HuH-7.5 (cell line): ENCODE results near the gene CCDC92B.
"Not testable (repeated sequence)": the region's sequence is repeated elsewhere in the genome, so short reads cannot be mapped to it uniquely, and the experiment has no call there.

Source experiments
- DNase-seq: peaks from one replicate; pipeline ENCODE4 v3.0.0; 2011; ENCODE audit warnings: low spot score

Gene CCDC92B

DNA sequence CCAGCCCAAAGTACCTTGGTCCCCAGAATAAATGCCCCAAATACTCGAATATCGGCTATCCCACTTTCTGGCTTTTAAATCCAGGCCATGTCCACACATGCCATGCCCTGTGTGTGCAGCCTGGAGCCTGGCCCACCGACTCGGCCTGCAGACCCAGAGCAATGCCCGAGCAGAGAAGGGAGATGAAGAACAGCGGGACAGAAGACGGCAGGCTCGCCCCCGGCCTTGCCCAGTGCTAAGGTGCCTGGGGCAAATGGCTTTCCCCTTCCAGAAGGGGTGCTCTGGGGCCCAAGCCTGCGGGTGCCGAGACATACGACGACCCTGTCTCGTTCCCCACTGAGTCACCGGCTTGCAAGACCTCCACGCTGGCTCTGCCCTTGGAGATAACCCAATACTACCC, 45.8 kb downstream of the CCDC92B start:
- DNase-seq: no peak

DNA sequence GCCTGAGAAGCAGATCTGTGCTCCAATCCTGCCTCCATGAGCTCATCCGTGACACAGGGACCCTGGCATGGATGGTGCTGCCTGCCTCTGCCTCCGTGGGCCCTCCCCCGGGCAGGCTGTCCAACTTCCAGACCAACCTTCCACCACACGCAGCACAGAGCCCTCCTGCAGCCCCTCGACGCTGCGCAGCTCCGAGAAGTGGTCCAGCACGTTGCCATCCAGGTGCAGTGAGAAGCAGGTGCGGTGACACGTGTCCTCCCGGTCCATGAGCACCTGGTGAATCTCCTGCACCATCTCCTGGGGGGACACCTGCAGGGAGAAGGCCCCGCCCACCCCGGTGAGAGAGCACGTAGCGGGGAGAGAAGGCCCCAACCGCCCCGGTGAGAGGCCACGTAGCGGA, 46.3 kb downstream of the CCDC92B start:
- no peak for DNase-seq

DNA sequence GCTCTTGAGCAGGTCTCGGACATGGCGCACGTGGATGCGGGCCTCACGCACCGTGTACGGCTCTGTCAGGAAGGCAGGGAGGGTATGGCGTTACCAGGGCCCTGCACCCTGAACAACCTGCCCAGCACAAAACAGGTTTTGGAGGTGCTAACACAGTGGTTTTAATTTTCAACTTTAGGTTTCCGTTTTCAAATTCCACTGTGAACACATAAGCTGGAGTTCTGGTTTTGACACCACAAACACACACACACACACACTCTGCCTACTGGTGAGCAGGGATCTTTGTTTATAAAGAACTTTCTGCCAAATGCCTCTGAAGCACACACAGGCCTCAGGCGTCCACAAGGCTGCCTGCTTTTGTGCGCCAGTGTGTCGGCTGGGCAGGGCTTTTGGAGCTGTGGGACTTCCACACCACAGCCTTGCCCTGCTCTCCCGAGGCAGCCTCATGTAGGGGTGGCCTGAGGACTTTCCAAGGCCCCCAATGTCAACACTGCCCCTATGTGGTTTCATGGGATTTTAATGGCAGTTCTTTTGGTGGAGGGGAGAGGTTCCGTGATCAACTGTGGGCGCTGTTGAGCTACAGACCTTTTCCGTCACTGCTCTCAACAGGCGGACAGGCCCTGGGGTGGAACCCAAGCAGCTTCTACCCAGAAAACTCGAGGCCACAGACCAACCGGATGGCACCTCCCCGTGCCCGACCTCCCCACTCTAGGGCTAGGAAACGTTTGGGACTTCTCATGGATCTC, 47.3 kb downstream of the CCDC92B start:
- no peak for DNase-seq

DNA sequence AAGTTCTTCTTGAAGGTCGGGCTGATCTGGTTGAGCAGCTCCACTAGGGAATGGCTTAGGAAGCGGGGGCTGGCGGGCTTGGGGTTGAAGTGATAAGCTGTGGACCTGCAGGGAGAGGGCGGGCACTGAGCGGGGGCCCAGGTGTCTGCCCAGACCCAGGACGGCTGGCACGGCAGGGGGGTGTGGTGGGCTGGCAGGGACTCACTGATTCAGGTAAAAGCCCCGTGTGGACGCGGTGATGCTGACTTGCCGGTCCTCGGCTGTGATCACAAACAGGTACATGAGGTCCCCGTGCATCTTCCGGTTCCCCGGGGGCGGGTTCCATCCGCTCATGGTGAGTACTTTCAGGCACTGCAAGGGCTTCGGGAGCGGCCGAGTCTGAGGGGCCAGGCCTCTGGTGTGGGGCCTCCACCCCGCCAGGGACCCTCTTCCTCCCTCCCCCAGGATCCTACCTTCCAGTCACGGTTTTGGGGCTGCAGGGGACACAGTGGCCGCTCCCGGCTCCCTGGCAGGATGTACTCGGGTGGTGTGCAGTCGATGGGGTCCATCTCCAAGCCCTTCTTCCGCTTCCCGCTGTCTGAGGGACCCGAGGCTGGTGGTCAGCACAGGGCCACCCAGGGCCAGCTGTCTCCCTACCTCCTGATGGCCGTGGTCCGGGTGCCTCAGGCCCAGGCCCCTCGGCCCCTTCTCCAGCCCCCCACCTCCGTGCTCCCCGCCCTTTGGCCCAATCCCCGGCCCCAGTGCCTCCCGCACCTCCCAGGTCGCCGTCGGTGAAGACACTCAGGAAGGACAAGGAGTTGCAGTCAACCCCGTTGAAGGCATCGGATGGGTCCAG, 48.1 kb downstream of the CCDC92B start:
- DNase-seq: no peak

DNA sequence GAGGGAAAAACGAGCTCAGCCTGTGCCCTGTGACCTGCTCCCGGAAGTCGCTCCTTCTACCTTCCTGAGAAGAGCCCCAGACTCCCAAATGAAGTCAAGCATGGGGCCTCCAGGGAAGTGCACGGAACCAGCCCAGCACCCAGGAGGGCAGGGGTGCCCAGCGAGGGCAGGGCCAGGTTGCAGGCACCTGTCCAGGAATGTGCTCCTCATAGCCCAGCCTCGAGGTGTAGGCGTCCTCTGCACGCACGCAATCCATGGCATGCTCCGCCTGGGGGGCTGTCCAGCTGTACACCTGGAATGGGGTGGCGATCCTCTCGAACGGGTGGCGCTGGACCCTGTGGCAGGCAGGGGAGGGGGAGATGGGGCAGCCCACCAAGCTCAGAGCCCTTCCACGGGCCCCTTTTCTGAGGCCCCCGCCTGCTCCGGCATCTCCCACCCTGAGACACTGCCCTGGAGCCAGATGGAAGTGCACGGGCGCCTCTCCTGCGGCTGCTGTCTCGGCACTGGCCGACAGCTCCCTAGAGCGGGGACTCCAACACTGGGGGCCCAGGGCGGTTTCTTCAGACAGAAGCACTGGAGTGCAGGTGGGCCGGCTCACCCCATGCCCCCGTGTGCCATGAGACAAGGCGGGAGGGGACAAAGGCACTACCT, 48.8 kb downstream of the CCDC92B start:
- DNase-seq: no peak

DNA sequence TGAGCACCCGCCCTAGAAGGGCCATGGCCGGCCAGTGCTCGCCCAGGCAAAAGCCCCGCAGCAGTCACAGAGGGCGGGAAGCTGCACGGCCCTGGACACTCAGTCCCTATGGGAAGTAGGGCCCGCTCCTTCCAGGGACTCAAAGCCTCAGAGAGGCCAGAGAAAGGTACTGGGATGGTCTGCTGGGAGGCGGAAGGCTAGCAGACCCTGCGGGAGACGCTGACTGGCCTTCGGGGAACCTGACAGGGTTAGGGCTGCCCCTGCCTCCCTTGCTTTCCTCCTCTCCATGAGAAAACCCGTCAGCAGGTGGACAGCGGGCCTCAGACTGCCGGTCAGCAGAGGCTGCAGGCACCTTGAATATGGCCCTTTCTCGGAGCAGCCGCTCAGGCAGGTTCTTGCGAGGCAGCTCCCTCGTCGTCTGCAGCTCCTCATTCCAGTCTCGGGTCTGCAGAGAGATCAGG, 49.4 kb downstream of the CCDC92B start:
- DNase-seq: no peak

DNA sequence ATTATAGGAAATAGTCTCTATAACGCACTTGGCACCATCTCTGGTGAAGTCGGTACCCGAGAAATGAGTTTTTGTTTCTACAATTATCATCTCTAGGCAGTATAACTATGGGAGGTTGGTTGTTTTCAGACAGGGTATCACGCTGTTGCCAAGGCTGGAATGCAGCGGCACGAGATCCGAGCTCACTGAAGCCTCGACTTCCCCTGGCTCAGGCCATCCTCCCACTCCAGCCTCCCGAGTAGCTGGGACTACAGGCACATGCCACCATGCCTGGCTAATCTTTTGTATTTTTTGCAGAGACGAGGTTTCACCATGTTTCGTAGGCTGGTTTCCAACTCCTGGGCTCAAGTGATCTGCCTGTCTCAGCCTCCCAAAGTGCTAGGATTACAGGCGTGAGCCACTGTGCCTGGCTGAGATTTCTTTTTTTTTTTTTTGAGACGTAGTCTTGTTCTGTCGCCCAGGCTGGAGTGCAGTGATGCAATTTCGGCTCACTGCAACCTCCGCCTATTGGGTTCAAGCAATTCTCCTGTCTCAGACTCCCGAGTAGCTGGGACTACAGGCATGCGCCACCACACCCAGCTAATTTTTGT, 50.1 kb downstream of the CCDC92B start:
- DNase-seq: not testable (repeated sequence)

DNA sequence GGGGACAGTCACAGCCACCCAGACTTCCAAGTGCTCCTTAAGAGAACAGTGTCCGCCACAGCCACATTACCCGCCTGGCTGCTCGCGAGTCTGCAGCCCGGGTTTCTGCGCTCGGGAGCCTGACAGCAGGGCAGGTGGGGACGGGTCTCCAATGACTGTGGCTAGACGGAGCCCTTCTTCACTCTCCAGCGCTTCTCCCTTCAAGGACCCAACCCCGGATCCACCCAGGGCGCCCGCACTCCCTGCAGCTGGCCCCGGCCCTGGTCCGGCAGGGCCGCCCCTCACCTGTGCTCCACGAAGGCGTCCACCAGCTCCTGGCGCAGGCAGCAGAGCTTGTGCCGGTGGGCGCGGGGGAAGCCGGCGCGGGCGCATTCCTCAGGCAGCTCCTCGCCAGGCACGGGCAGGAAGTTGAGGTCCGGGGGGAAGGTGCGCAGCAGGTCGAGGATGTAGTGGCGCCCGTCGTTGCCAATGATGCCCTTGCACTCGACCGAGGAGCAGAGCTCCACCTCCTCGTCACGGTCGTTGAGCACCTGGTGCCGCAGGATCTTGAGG, 51.8 kb downstream of the CCDC92B start:
- DNase-seq: no peak

DNA sequence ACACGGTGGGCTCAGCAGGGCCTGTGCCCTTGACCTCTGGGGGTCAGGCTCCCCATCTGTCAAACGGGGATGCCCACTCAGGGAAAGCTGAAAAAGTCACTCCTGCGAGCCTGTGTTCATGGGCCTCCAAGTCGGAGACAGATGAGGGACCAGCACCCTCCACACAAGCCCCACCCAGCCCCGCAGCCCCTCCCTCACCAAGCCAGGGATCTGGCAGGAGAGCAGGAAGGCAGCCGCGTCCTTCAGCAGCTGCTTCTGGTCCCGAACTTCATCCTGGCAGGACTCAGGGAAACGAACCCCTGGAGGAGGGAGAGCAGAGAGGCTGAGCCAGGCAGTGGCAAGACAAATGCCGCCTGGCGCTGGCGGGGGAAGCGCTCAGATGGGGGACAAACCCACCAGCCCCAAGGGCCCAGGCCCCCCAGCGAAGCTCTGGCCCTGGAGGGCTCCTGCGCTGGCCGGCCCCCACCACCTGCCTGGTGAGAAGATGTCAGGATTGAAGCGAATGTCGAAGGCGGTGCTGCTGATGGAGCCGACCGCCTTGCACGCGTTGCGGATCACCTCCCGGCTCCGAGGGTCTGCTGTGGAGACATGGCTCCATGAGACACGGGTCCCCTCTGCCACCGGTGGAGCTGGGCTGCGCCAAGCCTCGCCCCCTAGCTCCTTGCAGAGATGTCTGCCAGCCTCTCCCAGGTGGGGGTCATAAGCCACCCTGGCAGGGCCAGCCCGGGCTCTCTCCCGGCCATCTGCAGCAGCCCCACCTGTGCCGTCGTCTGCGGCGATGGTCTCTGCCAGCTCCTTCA, 53.3 kb downstream of the CCDC92B start:
- no peak for DNase-seq

DNA sequence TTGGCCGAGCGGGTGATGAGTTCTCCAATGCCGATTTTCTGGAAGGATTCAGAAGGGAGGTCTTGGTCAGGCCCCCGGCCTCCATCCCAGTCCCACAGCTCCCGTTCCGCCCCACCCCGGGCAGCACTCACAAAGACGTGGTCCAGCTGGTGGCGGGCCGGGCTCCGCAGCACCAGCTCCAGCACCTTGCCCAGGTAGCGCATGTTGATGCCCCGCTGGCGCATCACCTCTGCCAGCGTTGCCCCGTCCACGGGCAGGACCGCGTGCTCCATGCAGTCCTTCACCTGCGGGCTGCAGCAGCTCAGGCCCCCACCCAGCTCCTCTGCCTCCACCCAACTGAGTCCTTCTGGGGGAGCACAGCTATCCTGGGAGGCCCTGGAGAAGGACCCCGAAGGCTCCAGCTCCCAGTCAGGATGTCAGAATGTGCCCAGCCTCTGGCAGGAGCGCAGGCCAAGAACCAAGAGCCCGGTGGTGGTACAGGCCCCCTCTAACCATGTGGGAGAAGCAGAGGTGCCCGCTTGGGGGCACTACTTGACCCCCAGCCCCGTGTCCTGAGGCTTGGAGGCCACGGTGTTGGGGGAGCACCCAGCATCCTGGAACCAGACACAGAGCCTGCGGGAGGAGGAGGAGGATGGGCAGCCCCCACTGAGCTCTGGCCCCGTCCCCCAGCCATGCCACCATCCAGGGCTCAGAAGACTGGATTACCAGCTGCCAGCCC, 54.0 kb downstream of the CCDC92B start:
- no peak for DNase-seq

DNA sequence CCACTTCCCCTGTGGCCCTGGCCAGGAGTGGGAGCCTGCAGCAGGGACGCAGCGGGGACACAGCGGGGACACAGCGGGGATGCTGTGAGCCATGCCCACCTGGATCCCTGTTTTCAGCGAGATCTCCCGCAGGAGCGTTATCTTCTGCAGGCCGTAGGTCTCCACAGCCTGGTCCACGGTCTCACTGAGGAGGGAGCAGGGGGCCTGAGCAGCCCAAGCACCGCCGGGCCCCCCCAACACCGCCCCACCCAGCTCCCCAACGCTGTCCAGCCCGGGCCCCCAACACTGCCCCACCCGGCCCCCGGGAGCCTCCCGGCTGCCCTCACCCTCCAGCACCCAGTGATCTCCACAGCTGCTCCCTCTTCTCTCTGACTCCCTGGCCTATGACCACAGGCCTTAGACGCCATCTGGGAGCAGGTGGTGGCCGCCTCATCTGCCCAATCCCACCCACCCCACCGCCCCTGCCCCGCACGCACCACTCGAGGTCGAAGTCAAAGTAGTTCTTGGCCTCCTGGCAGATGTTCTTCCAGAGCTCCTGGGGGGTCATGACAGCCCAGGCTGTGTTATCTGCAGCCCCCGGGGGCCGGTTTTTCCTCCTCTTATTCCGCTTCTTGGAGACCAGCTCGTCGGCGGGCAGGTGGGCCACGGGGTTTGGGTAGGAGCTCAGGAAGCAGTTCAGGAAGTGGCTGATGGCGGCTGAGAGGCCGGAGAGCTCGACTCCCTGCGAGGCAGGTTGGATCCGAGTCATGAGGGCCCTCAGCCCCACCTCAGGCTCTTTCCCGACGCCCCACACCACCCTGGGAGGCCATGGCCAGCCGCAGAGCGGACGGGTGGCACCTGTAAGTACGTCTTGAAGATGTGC, 54.8 kb downstream of the CCDC92B start:
- no peak for DNase-seq

DNA sequence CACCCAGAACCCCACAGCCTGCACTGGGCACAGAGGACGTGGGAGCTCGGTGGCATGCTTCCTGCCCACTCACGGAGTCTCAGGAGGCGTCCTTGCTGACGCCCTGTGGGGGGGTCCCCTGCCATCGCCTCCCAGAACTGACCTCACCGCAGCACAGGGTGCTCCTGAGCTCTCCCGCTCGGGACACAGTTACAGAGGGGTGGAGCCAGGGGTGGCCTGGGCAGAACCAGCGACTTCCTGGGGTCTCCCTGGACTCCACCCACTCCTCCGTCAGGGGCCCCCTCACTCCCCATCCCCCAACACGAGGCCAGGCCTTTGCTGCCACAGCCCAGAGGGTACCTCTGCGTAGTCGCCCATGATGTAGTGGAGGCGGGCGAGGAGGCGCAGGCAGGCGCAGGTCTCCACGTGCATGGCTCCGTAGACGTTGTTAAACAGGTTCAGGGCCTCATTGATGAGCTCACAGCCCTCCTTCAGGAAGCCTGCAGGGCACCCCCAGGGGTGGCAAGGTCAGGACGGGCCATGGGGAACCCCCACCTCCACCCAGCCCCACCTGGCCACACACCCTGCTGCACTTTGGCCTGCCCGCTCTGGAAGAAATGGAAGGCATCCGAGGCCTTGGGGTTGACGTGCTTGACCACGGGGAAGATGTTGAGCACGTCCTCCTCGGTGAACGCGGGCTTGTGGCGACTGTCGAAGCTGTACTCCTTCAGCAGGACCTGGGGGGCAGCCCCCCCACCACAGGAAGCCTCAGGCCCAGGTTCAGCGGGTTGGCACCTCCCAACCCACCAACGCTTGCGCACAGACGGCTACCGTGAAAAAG, 55.7 kb downstream of the CCDC92B start:
- DNase-seq: no peak

DNA sequence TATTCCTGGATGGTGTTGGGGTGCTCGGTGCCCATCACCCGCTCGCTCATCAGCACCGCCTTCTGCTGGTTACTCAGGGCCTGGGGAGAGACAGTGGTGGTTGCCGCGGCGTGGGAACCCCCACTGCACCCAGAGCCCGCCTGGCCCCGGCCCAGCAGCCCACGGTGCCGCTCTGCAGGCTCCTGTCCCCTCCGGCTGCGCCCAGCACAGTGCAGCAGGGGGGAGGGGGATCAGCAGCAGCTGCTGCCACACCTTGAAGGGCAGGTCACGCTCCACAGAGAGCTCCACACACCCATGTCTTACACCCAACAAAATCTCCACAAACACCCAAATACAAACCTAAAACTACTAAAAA, 56.7 kb downstream of the CCDC92B start:
- DNase-seq: no peak

DNA sequence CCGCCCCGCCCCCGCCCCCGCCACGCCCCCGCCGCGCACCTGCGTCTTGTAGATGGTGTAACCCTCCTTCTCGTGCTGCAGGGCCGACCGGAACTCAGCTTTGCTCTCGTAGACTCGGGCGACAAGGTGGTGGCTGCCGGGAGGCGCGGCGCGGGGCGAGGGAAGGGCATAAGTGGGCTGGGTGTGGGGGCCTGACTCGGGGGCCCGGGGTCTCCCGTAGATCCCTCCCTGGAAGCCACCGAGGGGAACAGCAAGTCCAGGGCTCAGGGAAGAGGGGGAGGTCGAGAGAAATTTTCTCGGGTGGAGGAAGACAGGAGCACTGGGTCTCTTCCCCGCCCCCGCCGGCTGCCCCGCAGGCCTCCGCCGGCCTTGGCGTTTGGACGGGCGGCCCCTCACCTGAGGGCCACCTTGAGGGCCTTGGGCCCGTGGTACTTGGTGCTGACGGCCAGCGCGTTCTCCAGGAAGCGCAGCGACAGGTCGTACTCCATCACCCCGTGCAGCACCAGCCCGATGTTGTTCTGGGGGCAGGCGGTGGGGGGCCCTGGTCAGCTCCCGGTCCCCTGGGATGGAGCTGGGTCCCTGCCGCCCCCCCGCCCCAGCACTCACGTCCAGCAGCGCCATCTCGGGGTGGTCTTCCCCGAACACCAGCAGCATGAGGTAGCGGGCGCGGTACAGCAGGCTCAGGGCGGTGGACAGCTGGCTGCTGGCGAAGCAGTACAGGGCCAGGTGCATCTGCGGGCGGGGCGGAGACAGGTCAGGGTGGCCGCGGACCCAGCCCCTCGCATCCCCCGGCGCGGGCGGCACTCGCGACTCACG, 57.3 kb downstream of the CCDC92B start:
- DNase-seq: no peak

DNA sequence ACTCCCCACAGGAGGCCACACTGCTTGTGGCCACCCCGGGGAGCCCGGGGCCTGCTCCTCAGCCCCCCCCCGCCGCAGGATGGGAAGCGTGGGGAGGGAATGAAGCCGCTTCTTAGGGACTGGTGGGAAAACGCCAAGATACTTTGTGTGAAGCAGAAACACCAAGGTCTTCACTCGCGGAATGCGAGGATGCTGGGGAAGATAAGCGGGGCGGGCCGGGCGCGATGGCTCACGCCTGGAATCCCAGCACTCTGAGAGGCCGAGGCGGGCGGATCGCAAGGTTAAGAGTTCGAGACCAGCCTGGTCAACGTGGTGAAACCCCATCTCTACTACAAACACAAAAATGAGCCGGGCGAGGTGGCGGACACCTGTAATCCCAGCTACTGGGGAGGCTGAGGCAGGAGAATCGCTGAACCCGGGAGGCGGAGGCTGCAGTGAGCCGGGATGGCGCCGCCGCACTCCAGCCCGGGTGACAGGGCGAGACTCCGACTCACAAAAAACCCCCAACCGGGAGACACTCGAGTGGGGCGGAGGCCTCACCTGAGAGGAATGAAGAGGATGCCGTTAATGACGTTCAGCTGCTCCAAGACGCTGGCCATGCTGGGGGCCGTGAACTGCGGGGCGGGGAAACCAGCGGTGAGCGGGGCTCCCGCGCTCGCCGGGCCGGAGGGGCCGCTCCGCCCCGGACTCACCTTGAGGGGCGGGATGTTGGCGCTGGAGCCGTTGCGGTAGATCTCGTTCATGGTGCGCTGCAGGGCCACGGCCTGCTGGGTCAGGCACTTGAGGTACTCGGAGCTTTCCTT, 58.2 kb downstream of the CCDC92B start:
- no peak for DNase-seq

DNA sequence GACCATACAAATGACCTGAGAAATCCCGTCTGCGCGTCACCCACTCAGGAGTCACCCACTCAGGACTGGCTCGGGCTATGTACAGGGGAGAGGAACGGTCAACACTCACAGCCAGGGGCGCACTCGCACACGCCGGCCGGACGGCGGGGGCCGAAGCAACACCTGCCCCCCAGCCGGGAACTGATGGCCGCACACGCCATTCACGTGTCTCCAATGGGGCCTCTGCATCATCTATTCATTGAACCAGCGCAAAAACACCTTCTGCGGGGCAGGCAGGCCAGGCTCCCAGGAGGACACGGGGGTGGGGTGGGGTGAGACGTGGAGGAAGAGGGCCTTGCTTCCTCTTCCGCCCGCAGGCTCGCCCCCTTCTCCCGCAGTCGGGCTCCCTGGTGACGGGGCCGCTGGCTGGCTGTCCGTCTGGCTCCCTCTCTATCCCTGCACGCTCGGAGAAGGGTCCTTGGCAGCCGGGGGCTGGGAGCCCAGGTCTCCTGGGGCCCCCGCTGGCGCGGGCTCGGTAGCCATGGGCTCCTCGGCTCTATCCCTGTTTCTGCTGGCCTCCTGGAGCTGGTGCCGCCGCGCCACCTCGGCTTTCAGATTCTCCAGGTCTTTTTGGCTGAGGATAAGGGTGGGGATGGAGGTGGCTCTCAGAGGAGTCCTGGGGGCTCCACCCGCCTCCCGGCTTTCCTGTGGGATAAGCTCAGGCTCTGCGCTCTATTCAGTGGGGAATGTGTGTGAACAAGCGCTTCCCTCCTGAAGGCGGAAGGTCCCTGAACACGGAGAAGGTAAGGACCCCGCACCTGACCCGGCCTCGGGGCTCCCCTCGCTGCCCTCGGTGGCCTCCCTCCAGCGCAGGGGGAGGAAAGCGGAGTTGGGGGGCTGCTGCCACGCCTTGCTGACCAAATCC, 59.0 kb downstream of the CCDC92B start:
- no peak for DNase-seq
